Mesothelial cell of epicardium (in vitro differentiated cells): Measurements from ENCODE around the gene C1orf198. TPM values are rescaled to one million over a fixed set of nuclear protein-coding genes. Genes with fewer than 3 reads are reported as not detected.

Experiments
- DNase-seq, 2 experiments: peaks; one replicate each; pipeline ENCODE4 v3.0.0; 2021; ENCODE audit warnings: low spot score in 2 of 2; ENCODE audit not compliant: unreplicated experiment in 2 of 2
- H3K27ac Mint-ChIP-seq: 2 replicates; pipeline ENCODE4 v1.8.0; 2021; ENCODE audit warnings: mixed read lengths
- H3K27me3 Mint-ChIP-seq: 2 replicates; pipeline ENCODE4 v1.8.0; 2021; ENCODE audit warnings: low read depth, mixed read lengths
- H3K36me3 Mint-ChIP-seq: 2 replicates; pipeline ENCODE4 v1.8.0; 2021; ENCODE audit warnings: mixed read lengths
- H3K4me1 Mint-ChIP-seq: 2 replicates; pipeline ENCODE4 v1.8.0; 2021; ENCODE audit warnings: mixed read lengths
- H3K4me3 Mint-ChIP-seq: 2 replicates; pipeline ENCODE4 v1.8.0; 2021; ENCODE audit warnings: mild to moderate bottlenecking, moderate library complexity, mixed read lengths
- H3K9me3 Mint-ChIP-seq: 2 replicates; pipeline ENCODE4 v1.8.0; 2021; ENCODE audit warnings: mixed read lengths
- total RNA-seq: library from RNA; stranded (reverse); gene quantifications from 3 replicates; pipeline ENCODE4 v1.2.1, GENCODE V29; 2021
- TF ChIP-seq, protein P1 (sequence below): fragments of 200-600 bp; sonication (generic); IDR thresholded peaks from one replicate; pipeline ENCODE4 v1.5.0; 2021; ENCODE audit warnings: antibody characterized with exemption; ENCODE audit not compliant: unreplicated experiment

The C1orf198 gene
- total RNA-seq, 1 donor from 2014 or later, result 143 TPM

- Mint-ChIP-seq H3K27me3 (no peaks in the 10 kb centered on the region), H3K27ac (no peak overlapping the region), H3K9me3 (no peaks in the 10 kb centered on the region), H3K4me1 (peaks cover 38% of the 10 kb centered on the region), H3K4me3 (no peak overlapping the region), H3K36me3 (peaks cover 15% of the 10 kb centered on the region)
- TF ChIP-seq, protein P1, sequence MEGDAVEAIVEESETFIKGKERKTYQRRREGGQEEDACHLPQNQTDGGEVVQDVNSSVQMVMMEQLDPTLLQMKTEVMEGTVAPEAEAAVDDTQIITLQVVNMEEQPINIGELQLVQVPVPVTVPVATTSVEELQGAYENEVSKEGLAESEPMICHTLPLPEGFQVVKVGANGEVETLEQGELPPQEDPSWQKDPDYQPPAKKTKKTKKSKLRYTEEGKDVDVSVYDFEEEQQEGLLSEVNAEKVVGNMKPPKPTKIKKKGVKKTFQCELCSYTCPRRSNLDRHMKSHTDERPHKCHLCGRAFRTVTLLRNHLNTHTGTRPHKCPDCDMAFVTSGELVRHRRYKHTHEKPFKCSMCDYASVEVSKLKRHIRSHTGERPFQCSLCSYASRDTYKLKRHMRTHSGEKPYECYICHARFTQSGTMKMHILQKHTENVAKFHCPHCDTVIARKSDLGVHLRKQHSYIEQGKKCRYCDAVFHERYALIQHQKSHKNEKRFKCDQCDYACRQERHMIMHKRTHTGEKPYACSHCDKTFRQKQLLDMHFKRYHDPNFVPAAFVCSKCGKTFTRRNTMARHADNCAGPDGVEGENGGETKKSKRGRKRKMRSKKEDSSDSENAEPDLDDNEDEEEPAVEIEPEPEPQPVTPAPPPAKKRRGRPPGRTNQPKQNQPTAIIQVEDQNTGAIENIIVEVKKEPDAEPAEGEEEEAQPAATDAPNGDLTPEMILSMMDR, result no peak
- DNase-seq, result no peak
These were observed 34.1 kb upstream of the C1orf198 start for GRCh38 chr1:230902349-230902923.

DNA sequence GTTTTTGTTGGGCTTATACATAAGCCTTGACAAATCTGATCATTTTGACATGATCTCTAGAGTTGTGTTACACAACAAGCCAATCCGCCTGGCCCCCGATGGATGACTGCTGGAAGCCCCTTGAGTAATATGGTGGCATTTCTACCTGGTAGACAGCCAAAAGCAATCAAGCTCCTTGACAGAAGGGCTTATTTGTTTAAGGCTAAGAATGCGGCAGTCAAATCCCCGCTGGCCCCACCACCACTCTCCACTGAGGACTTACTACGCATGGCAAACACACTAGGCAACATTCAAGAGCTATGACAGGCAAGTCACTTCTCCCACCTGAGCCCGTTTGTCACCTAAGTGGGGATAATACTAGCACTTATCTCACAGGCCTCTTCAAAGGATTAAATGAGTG lies 33.4 kb upstream of the C1orf198 start:
- Mint-ChIP-seq H3K27me3 (no peaks in the 10 kb centered on the region), H3K27ac (peak overlapping the region; percentile 91), H3K4me1 (peaks cover 36% of the 10 kb centered on the region)

GRCh38 chr1:230900984-230901383 lies 32.7 kb upstream of the C1orf198 start:
- H3K4me3 Mint-ChIP-seq, result no peak overlapping the region
- TF ChIP-seq, protein P1, result no peak
- no peaks in the 10 kb centered on the region for H3K9me3 Mint-ChIP-seq
- H3K36me3 Mint-ChIP-seq, result peaks cover 12% of the 10 kb centered on the region
- peak overlapping the region; percentile 91 for H3K27ac Mint-ChIP-seq
- peaks cover 34% of the 10 kb centered on the region for H3K4me1 Mint-ChIP-seq
- DNase-seq, result no peak
- no peaks in the 10 kb centered on the region for H3K27me3 Mint-ChIP-seq

More for the DNA sequence above, 33.4 kb upstream of the C1orf198 start:
- TF ChIP-seq, protein P1, result no peak
- peaks cover 13% of the 10 kb centered on the region for H3K36me3 Mint-ChIP-seq
- no peaks in the 10 kb centered on the region for H3K9me3 Mint-ChIP-seq
- no peak for DNase-seq
- no peak overlapping the region for H3K4me3 Mint-ChIP-seq

GRCh38 chr1:230899841-230900251 lies 31.5 kb upstream of the C1orf198 start:
- Mint-ChIP-seq H3K4me3 (no peak overlapping the region), H3K9me3 (no peaks in the 10 kb centered on the region), H3K4me1 (peaks cover 26% of the 10 kb centered on the region), H3K27me3 (no peaks in the 10 kb centered on the region), H3K36me3 (peaks cover 8% of the 10 kb centered on the region), H3K27ac (peak overlapping the region; percentile 99)
- TF ChIP-seq, protein P1, result no peak
- DNase-seq, result no peak

DNA sequence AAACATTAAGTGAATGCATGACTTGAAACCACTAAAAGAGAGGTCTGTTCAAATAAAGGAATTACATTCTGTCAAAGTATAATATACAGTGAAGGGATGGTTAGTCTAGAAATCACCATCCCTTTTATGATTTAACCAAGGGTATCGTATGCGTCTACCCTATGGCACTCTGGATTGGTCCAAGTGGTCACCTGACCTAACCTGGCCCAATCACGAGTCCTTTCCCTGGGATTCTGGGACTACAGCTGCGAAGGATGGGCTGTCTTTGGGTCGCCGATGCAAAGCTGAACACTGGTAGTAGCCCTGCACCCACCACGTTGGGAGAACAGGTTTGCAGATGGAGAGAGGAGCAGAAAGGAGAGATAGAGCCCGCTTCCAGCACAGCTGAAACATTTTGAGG lies 30.4 kb upstream of the C1orf198 start:
- H3K27me3 Mint-ChIP-seq, result no peaks in the 10 kb centered on the region
- no peak overlapping the region for H3K4me3 Mint-ChIP-seq
- H3K4me1 Mint-ChIP-seq, result peaks cover 35% of the 10 kb centered on the region
- H3K36me3 Mint-ChIP-seq, result peaks cover 3% of the 10 kb centered on the region
- DNase-seq, result no peak
- H3K9me3 Mint-ChIP-seq, result no peaks in the 10 kb centered on the region
- TF ChIP-seq, protein P1, result no peak
- peak overlapping the region; percentile 86 for H3K27ac Mint-ChIP-seq
